Fibroblast of pulmonary artery (primary cell): ENCODE results near the gene INPP4B.

Experiments used
- DNase-seq: peaks from one replicate; pipeline ENCODE4 v3.0.0-alpha.2; 2010; ENCODE audit warnings: low read depth
- H3K4me3 ChIP-seq: replicated peaks from 2 replicates; pipeline ENCODE4 v1.5.1; 2011; ENCODE audit warnings: low read depth, mild to moderate bottlenecking, control low read depth, low read length, moderate library complexity
- TF ChIP-seq, protein P1 (sequence below): IDR thresholded peaks from 2 replicates; pipeline ENCODE4 v1.5.1; 2011; ENCODE audit warnings: mild to moderate bottlenecking, control low read depth, low read length, inconsistent platforms; ENCODE audit errors: missing control alignments

The INPP4B gene

DNA sequence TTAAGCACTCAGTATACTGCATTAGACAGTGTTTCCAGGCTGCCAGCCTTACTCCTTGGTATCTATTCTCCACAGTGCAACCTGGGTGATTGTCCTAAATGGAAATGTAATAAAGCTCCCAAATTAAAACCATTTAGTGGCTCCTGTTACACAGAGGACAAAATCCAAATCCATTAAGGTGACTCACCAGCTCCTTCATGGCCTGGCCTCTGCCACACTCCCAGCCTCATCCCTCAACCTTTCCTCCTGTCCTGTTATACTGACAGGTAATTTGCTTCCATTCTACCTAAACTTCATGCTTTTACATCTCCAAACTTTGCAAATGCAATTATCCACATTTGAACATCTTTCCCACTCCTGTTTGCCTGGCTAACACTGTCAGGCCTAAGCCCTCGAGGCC, 140.3 kb downstream of the INPP4B start:
- no peak for DNase-seq
- no peak overlapping the region for H3K4me3 ChIP-seq
- TF ChIP-seq, protein P1, sequence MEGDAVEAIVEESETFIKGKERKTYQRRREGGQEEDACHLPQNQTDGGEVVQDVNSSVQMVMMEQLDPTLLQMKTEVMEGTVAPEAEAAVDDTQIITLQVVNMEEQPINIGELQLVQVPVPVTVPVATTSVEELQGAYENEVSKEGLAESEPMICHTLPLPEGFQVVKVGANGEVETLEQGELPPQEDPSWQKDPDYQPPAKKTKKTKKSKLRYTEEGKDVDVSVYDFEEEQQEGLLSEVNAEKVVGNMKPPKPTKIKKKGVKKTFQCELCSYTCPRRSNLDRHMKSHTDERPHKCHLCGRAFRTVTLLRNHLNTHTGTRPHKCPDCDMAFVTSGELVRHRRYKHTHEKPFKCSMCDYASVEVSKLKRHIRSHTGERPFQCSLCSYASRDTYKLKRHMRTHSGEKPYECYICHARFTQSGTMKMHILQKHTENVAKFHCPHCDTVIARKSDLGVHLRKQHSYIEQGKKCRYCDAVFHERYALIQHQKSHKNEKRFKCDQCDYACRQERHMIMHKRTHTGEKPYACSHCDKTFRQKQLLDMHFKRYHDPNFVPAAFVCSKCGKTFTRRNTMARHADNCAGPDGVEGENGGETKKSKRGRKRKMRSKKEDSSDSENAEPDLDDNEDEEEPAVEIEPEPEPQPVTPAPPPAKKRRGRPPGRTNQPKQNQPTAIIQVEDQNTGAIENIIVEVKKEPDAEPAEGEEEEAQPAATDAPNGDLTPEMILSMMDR, result no peak

DNA sequence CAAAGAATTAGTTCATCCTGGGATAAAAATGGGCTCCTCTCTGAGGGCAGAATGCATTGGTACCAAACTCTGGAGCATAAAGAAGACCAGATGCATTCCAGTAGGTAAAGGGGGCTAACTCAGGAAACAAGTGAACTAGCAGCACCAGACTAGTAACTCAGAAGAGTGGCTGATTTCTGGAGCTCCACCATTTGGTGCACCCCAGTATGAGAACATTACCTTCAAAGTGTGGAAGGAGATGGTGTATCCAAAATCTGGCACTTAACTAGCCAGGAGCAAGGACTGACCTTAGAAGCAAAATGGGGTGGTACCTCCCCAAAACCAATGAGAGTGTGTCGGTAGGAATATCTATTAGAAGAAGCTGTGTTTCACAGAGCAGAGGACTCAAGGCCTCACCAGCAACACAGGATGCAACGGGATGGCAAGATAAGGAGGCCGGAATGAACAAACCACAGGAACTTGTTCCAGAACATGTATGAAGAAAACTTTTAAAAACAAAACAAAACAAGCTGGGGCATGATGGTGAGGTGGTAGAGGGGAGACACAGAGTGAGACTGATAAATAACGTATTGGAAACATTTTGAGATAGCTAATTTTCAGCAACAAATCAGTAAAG, 142.3 kb downstream of the INPP4B start:
- no peak for DNase-seq
- TF ChIP-seq, protein P1, result no peak
- H3K4me3 ChIP-seq, result no peak overlapping the region

DNA sequence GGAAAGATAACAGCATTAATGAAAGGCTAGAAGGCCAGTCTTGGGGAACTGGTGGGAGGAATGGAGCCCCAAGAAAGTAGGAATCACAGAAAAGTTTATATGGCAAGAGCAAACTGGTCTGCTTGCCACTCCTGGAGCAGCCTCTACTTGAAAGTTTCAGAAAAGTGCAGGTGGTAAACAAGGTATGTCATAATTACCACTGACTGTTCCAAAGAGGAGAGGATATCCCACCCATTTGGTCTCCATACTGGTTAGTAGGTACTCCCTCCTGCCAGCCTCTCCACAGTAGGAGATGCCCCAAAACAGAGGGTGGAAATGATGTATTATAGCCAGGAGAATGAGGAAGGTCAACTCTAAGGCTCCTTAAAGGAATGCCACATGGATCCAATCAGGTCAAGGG, 145.1 kb downstream of the INPP4B start:
- TF ChIP-seq, protein P1, result no peak
- no peak overlapping the region for H3K4me3 ChIP-seq
- no peak for DNase-seq

DNA sequence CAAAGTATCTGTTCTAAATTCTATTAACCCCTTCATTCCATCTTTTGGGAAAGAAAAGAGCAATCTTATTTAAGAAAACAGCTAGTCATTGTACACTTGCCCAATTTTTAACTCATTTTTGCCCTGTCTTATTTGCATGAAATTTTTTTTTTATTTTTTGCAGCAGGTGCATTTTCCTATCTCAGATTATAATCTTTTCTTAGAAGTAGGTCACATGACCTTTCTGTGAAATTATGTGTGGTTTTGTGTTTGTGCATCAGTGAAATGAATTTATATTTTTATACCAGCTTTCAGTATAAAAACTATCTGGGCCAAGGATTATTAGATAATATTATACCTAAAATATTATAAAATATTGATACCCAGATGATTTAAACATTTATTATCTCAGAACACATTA, 145.6 kb downstream of the INPP4B start:
- TF ChIP-seq, protein P1, result no peak
- DNase-seq, result no peak
- H3K4me3 ChIP-seq, result no peak overlapping the region

DNA sequence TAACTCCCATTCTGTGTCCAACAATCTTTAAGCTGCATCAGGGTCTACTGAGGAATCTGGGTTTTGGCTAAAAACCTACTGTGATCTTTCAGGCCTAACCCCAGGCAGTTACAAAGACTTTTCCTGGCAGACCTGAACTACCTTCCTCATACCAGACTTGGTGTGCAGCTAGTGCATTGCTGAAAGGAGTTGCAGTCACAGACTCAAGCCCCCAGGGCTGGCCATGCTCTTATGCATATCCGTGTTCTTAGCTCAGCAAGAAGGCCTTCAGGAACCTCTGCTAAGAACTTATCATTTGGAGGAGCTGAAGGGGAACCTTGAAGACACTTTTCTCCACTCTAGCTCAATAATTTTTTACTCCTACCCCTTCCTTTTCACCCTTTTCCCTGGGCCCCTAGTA, 147.5 kb downstream of the INPP4B start:
- no peak overlapping the region for H3K4me3 ChIP-seq
- no peak for DNase-seq
- TF ChIP-seq, protein P1, result no peak

DNA sequence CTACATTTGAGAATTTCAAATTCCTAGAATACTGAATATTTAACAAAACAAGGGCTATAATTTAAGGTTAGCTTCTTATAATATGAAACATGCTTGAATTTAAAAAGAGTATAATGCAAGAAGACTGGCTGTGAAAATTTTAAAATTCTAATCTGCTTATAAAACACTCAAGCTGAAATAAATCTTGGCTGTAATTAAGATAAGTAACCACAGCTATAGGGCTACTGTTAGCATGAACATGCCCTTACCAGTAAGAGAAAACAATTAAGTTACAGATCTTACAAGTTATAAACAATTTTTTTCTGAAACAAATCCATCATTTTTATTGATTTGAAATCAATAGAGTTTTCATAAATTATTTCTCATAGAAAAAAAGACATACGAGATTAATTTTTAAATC, 148.2 kb downstream of the INPP4B start:
- TF ChIP-seq, protein P1, result no peak
- no peak for DNase-seq

DNA sequence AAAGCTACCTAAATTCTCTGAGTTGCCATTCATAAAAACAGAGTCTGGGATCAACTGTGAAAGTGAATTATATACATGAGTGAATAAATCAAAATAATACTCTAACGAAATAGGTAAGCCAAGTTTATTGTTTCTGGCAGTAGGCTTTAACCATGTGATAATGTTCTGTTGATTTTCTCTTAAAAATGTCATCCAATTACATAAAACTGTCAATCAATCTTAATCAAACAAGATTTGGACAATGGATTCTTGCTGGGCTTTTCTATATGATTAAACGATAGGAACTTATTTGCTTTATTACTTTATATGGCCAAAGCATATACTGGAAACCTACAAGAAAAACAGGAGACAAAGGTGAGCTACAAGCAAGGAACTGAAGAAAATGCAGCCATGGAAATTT, 148.8 kb downstream of the INPP4B start:
- no peak for DNase-seq
- TF ChIP-seq, protein P1, result no peak
- no peak overlapping the region for H3K4me3 ChIP-seq

More for the DNA sequence above, 148.2 kb downstream of the INPP4B start:
- no peak overlapping the region for H3K4me3 ChIP-seq
